PC-3 (cell line): ENCODE measurements around the gene CEP131. TPM values are rescaled to one million over a fixed set of nuclear protein-coding genes. Genes with fewer than 3 reads are reported as not detected.

ENCODE experiments used
- ATAC-seq: fragments of 200-7000 bp; cut with Tn5 transposase; 2 replicates; pipeline ENCODE4 v1.9.1; 2020; ENCODE audit warnings: mild to moderate bottlenecking, moderate library complexity
- BruUV-seq: library from RNA; stranded (reverse); fragments of 400-500 nt; replicated peaks from 2 replicates; lab custom pipeline; 2021; lab: Mats Ljungman, UMichigan
- CTCF ChIA-PET: fragments of 300-600 bp; sonication (Branson Sonifier 250); formaldehyde crosslinking; loops from one replicate; lab custom pipeline; 2022; ENCODE audit warnings: antibody characterized with exemption; lab: Charles Lee
- POLR2A ChIA-PET: fragments of 300-600 bp; sonication (Branson Sonifier 250); formaldehyde crosslinking; loops from one replicate; lab custom pipeline; 2022; ENCODE audit warnings: antibody characterized with exemption; ENCODE audit not compliant: unreplicated experiment; lab: Charles Lee
- DNase-seq: peaks from one replicate; pipeline ENCODE4 v3.0.0-alpha.2; 2015
- H2AFZ ChIP-seq: fragments of 300-600 bp; sonication (generic); 2 replicates; pipeline ENCODE4 v1.6.0; 2016; ENCODE audit warnings: antibody characterized with exemption, low read length
- H3F3A ChIP-seq: fragments of 300-600 bp; sonication (generic); one replicate; pipeline ENCODE4 v1.6.0; 2017; ENCODE audit warnings: antibody characterized with exemption, low read length, control low read depth, mild to moderate bottlenecking; ENCODE audit not compliant: unreplicated experiment
- H3K27ac ChIP-seq: fragments of 300-600 bp; sonication (generic); 2 replicates; pipeline ENCODE4 v1.5.1; 2016; ENCODE audit warnings: mild to moderate bottlenecking, low read length
- H3K27me3 ChIP-seq: fragments of 300-600 bp; sonication (generic); 2 replicates; pipeline ENCODE4 v1.6.1; 2016; ENCODE audit warnings: low read length, mixed read lengths
- H3K36me3 ChIP-seq: fragments of 300-600 bp; sonication (generic); 2 replicates; pipeline ENCODE4 v1.6.1; 2016; ENCODE audit warnings: low read depth, mixed run types, low read length, mixed read lengths
- H3K4me1 ChIP-seq: fragments of 300-600 bp; sonication (generic); 2 replicates; pipeline ENCODE4 v1.5.1; 2016; ENCODE audit warnings: low read length; ENCODE audit not compliant: insufficient read depth
- H3K4me2 ChIP-seq: fragments of 300-600 bp; sonication (generic); 2 replicates; pipeline ENCODE4 v1.6.0; 2016; ENCODE audit warnings: low read length
- H3K4me3 ChIP-seq: fragments of 300-600 bp; sonication (generic); 2 replicates; pipeline ENCODE4 v1.5.1; 2016; ENCODE audit warnings: mild to moderate bottlenecking, low read length, mixed read lengths
- H3K79me2 ChIP-seq: fragments of 300-600 bp; sonication (generic); 2 replicates; pipeline ENCODE4 v1.6.1; 2017; ENCODE audit warnings: low read length, mixed read lengths
- H3K9ac ChIP-seq: fragments of 300-600 bp; sonication (generic); 2 replicates; pipeline ENCODE4 v1.6.0; 2016; ENCODE audit warnings: mild to moderate bottlenecking, low read length
- H3K9me2 ChIP-seq: fragments of 300-600 bp; sonication (generic); replicated peaks from 2 replicates; pipeline ENCODE4 v1.6.1; 2016; ENCODE audit warnings: mixed run types, low read length, mixed read lengths
- H3K9me3 ChIP-seq: fragments of 300-600 bp; sonication (generic); 2 replicates; pipeline ENCODE4 v1.6.1; 2016; ENCODE audit warnings: low read length, mixed read lengths
- H4K20me1 ChIP-seq: fragments of 300-600 bp; sonication (generic); 2 replicates; pipeline ENCODE4 v1.6.1; 2016; ENCODE audit warnings: low read length, mixed read lengths
- CTCF ChIP-seq: fragments of 300-600 bp; sonication (generic); conservative IDR thresholded peaks from 2 replicates; pipeline ENCODE4 v1.5.1; 2017; ENCODE audit warnings: antibody characterized with exemption, low read depth, mild to moderate bottlenecking, low read length
- EZH2 ChIP-seq: fragments of 300-600 bp; sonication (generic); IDR thresholded peaks from one replicate; pipeline ENCODE4 v1.6.1; 2017; ENCODE audit warnings: antibody characterized with exemption, mild to moderate bottlenecking, low read length; ENCODE audit not compliant: unreplicated experiment
- EZH2phosphoT487 ChIP-seq: fragments of 300-600 bp; sonication (generic); IDR thresholded peaks from 2 replicates; pipeline ENCODE4 v1.6.1; 2018; ENCODE audit warnings: mild to moderate bottlenecking, antibody characterized with exemption, low read length, borderline replicate concordance
- intact Hi-C: fragments of 100-400 bp; cut with micrococcal nuclease; formaldehyde crosslinking; loops from 2 replicates; pipeline ENCODE4 v1.9.0; 2023
- total RNA-seq: library from RNA; depleted of rRNA; stranded (reverse); fragments of >200 nt; gene quantifications from 2 replicates; pipeline ENCODE4 v1.2.3, GENCODE V29; 2014

Gene CEP131
- total RNA-seq, 1 experiment from 2014 or later = 32.1 TPM

DNA sequence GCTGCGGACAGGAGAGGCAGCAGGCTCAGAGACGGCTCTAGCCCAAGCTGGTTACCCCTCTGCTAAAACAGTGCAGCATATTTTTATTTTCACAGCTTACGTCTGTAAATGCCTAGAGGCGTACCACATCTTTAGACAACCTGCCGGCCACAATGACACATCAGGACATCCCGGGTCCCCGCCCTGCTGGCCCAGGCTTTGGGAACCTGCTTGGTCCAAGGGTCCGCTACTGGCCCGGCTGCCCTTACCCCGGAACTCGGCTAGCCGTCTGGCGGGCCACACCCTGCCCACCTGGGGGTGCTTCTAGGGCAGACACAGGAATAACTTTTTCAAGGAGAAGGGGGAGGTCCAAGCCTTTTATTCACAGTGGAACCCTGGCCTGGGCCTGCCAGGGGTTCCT, 4.3 kb downstream of the CEP131 start:
- Histone ChIP-seq H3K9me2 (no peaks in the 10 kb centered on the region), H3F3A (no peaks in the 10 kb centered on the region), H3K36me3 (no peaks in the 10 kb centered on the region), H3K4me2 (no peak overlapping the region), H3K4me1 (peaks cover 12% of the 10 kb centered on the region), H3K9me3 (no peaks in the 10 kb centered on the region), H4K20me1 (no peaks in the 10 kb centered on the region), H3K4me3 (no peak overlapping the region), H3K27me3 (no peaks in the 10 kb centered on the region), H3K79me2 (peaks cover 19% of the 10 kb centered on the region), H3K9ac (no peak overlapping the region), H2AFZ (no peak overlapping the region), H3K27ac (no peak overlapping the region)
- ChIA-PET POLR2A (no interaction called here), CTCF (no interaction called here)
- intact Hi-C loops = no loop called here
- ATAC-seq (no peak), DNase-seq (no peak)
- no TSS peak for BruUV-seq
- no peak for TF ChIP-seq EZH2
- TF ChIP-seq EZH2phosphoT487 = no peak
- TF ChIP-seq CTCF = no peak

DNA sequence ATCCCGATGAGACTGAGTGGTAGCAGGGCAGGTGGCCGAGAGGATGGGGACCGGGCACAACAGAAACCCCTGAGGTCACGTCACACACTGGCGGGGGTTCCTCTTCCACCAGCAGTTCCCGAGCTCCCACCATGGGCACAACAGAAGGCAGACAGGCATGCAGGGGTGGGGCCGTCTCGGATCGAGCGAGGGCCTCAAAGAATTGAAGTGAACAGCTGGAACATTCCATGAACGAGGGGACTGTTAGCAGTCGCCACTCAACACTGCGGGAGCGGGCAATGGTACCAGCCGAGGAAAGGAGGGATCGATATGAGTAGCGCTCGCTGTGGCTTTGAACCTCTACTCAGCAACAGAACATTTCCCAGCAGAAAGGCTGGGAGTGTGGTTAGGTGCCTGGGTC, 5.3 kb downstream of the CEP131 start:
- peaks cover 10% of the 10 kb centered on the region; the same call in 1 of the 2 replicates for H3K4me1 ChIP-seq
- no peaks in the 10 kb centered on the region for H3K36me3 ChIP-seq
- no peaks in the 10 kb centered on the region for H3K27me3 ChIP-seq
- peaks cover 17% of the 10 kb centered on the region for H3K79me2 ChIP-seq
- DNase-seq (no peak), ATAC-seq (no peak)
- no peak overlapping the region for H3K4me3 ChIP-seq
- no peak overlapping the region for H3K9ac ChIP-seq
- no peak for TF ChIP-seq EZH2phosphoT487
- no peak for TF ChIP-seq EZH2
- TF ChIP-seq CTCF = no peak
- no peaks in the 10 kb centered on the region for H3K9me3 ChIP-seq
- ChIA-PET CTCF (no interaction called here), POLR2A (no interaction called here)
- BruUV-seq = no TSS peak
- H2AFZ ChIP-seq = no peak overlapping the region
- no peak overlapping the region for H3K27ac ChIP-seq
- H4K20me1 ChIP-seq = no peaks in the 10 kb centered on the region
- intact Hi-C loops = no loop called here
- no peaks in the 10 kb centered on the region for H3K9me2 ChIP-seq
- H3K4me2 ChIP-seq = no peak overlapping the region
- no peaks in the 10 kb centered on the region for H3F3A ChIP-seq

GRCh38 chr17:81213978-81214377, 8.8 kb downstream of the CEP131 start:
- POLR2A ChIA-PET = no interaction called here
- Histone ChIP-seq H3K27me3 (no peaks in the 10 kb centered on the region), H3K4me2 (no peak overlapping the region), H3K9me2 (no peaks in the 10 kb centered on the region), H3K9me3 (no peaks in the 10 kb centered on the region), H3F3A (no peaks in the 10 kb centered on the region), H4K20me1 (no peaks in the 10 kb centered on the region), H3K4me3 (no peak overlapping the region), H3K4me1 (no peaks in the 10 kb centered on the region), H3K79me2 (no peaks in the 10 kb centered on the region), H3K9ac (no peak overlapping the region), H3K36me3 (no peaks in the 10 kb centered on the region), H2AFZ (no peak overlapping the region), H3K27ac (no peak overlapping the region)
- TF ChIP-seq CTCF = no peak
- no peak for TF ChIP-seq EZH2phosphoT487
- no peak for TF ChIP-seq EZH2
- DNase-seq = no peak
- intact Hi-C loops = no loop called here
- no TSS peak for BruUV-seq
- no peak for ATAC-seq
- CTCF ChIA-PET = no interaction called here
